HG03575 (cell line): Measurements from ENCODE around the gene POLRMT.

Experiments used
- ATAC-seq: cut with Tn5 transposase; IDR thresholded peaks from one replicate; pipeline ENCODE4 v1.9.1; 2021; ENCODE audit not compliant: unreplicated experiment, insufficient number of reproducible peaks, low FRiP score; ENCODE audit errors: extremely low read depth

POLRMT gene

GRCh38 chr19:664913-665443, 31.6 kb upstream of the POLRMT start:
- ATAC-seq: no peak

- ATAC-seq: no peak
Measured at GRCh38 chr19:663682-664117, 30.4 kb upstream of the POLRMT start.

GRCh38 chr19:662962-663681, 29.8 kb upstream of the POLRMT start, which contains the start of gene RNF126:
RNF126 (minus strand) TSS chr19:663214; CDS start chr19:663121, 93 bp downstream.
- ATAC-seq: no peak

GRCh38 chr19:662207-662961, 29.0 kb upstream of the POLRMT start:
- no peak for ATAC-seq

GRCh38 chr19:661427-662196, 28.3 kb upstream of the POLRMT start:
- ATAC-seq: no peak

- no peak for ATAC-seq
Measured at GRCh38 chr19:660793-661426, 27.6 kb upstream of the POLRMT start.

- ATAC-seq: no peak
Measured at GRCh38 chr19:658916-659839, 25.8 kb upstream of the POLRMT start.

- ATAC-seq: no peak
Measured at GRCh38 chr19:658059-658839, 24.9 kb upstream of the POLRMT start.

- ATAC-seq: no peak
Measured at GRCh38 chr19:657611-658010, 24.3 kb upstream of the POLRMT start.

GRCh38 chr19:656751-657559, 23.6 kb upstream of the POLRMT start:
- ATAC-seq: no peak

- ATAC-seq: no peak
Measured at GRCh38 chr19:655691-656090, 22.4 kb upstream of the POLRMT start.

GRCh38 chr19:653425-653824, 20.1 kb upstream of the POLRMT start:
- no peak for ATAC-seq

GRCh38 chr19:652467-653389, 19.4 kb upstream of the POLRMT start:
- no peak for ATAC-seq

- ATAC-seq: no peak
Measured at GRCh38 chr19:651991-652390, 18.7 kb upstream of the POLRMT start.

- ATAC-seq: no peak
Measured at GRCh38 chr19:651114-651818, 17.9 kb upstream of the POLRMT start.
